GM19023 (cell line): ENCODE measurements around the gene CLDN18.
A peak's percentile ranks its signal among the peaks of the same experiment; 100 is the strongest.

Source experiments
- ATAC-seq: cut with Tn5 transposase; IDR thresholded peaks from one replicate; pipeline ENCODE4 v1.9.1; 2021; ENCODE audit warnings: mild to moderate bottlenecking, moderate library complexity; ENCODE audit not compliant: unreplicated experiment

The CLDN18 gene

DNA sequence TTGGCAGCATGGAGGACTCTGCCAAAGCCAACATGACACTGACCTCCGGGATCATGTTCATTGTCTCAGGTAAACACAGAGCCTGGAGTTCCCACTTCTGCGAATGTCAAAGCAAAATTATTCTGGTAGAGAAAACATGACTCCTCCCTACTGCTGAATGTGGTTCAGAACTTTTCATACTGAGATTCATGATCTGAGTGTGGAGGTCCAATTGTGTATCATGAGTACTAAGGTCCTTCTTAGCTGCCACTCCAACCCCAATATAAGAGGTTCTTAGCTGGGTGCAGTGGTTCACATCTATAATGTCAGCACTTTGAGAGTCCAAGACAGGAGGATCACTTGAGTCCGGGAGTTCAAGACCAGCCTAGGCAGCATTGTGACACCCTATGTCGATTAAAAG is 13.8 kb downstream of the CLDN18 start:
- ATAC-seq = no peak

DNA sequence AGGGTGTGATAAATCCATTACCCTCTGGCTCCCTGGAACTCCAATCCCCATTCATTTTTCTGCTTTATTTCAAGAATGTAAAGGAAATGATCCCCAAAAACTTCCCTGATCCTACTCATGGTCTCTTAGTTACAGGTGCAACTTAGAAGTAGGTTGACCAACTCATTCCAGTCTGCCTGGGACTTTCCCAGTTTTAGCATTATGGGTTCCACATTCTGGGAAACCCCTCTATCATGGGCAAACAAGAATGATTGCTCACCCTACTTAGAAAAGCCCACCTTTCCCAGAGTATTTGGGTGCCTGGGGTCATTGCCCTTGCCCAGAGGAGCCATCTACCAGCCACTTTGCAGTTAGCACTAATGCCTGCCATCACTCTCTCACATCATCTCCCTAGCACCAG is 15.6 kb downstream of the CLDN18 start:
- no peak for ATAC-seq

DNA sequence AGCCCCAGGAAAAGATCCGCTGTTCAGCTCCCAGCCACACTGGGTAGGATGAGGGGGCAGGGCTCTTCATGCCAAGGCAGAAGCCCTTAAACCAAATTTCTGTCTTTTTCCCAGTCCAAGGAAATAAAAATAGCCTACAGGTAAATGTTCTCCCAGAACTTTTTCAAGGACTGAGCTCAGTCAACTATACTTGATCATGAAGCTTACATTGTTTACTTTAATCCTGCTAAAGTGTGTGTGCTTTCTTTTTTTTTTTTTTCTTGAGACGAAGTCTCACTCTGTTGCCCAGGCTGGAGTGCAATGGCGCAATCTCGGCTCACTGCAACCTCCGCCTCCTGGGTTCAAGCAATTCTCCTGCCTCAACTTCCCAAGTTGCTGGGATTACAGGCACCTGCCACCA is 17.9 kb downstream of the CLDN18 start:
- ATAC-seq = no peak

DNA sequence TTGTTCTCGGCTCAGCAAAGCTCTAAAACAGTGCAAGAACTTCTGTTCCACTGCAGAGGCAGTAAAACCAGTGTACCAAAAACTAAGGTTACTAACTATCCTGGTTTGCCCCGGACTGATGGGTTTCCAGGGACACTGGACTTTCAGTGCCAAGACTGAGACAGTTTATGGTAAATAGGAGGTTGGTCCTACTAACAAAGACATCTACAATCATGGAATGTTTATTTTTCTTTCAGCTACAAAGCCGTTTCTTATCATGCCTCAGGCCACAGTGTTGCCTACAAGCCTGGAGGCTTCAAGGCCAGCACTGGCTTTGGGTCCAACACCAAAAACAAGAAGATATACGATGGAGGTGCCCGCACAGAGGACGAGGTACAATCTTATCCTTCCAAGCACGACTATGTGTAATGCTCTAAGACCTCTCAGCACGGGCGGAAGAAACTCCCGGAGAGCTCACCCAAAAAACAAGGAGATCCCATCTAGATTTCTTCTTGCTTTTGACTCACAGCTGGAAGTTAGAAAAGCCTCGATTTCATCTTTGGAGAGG is 20.8 kb downstream of the CLDN18 start:
- ATAC-seq = no peak

DNA sequence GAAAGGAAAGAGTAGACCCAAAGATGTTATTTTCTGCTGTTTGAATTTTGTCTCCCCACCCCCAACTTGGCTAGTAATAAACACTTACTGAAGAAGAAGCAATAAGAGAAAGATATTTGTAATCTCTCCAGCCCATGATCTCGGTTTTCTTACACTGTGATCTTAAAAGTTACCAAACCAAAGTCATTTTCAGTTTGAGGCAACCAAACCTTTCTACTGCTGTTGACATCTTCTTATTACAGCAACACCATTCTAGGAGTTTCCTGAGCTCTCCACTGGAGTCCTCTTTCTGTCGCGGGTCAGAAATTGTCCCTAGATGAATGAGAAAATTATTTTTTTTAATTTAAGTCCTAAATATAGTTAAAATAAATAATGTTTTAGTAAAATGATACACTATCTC is 21.6 kb downstream of the CLDN18 start:
- ATAC-seq = no peak

DNA sequence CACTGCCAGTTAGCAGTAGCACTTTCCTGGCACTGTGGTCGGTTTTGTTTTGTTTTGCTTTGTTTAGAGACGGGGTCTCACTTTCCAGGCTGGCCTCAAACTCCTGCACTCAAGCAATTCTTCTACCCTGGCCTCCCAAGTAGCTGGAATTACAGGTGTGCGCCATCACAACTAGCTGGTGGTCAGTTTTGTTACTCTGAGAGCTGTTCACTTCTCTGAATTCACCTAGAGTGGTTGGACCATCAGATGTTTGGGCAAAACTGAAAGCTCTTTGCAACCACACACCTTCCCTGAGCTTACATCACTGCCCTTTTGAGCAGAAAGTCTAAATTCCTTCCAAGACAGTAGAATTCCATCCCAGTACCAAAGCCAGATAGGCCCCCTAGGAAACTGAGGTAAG is 22.6 kb downstream of the CLDN18 start:
- peak; percentile 38 for ATAC-seq

DNA sequence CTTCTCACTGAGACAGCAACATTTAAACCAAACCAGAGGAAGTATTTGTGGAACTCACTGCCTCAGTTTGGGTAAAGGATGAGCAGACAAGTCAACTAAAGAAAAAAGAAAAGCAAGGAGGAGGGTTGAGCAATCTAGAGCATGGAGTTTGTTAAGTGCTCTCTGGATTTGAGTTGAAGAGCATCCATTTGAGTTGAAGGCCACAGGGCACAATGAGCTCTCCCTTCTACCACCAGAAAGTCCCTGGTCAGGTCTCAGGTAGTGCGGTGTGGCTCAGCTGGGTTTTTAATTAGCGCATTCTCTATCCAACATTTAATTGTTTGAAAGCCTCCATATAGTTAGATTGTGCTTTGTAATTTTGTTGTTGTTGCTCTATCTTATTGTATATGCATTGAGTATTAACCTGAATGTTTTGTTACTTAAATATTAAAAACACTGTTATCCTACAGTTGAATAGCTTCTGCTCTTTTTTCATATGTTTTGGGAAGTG is 23.3 kb downstream of the CLDN18 start:
- ATAC-seq = no peak

DNA sequence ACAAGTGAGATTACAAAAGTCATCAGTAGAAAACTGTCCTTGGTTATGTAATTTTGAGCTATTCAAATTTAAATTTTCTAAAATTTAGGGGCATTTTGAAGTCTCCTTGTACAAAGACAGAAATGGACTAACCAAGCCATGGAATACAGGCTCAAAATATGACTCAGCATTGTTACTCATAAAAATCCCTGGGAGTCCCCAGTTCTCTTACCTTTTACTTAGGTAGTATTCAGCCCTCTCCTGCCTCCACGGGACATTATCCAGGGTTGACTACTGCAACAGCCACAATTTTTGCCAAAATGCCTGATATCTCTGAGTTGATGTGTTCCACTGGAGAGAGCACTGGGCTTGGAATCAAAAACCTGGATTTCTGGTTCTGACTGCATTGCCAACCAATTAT is 25.0 kb downstream of the CLDN18 start:
- no peak for ATAC-seq

DNA sequence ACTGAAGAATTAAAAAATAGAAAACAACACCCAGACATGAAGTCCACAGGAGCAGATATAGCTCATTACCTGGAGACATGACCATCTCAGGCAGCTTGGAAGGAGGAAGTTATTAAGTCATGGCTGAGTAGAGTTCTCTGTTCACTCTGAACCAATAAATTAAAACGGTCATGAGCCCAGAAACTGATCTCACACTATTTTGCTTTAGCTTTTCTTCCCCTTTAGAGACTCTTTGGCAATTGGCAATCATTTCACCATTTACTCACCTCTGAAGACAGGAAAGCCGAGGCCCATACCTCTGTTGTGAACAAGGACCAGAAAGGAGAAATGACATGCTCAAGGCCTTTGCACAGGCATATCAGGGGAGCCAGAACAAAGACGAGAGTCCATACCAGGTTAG is 26.6 kb downstream of the CLDN18 start:
- no peak for ATAC-seq

DNA sequence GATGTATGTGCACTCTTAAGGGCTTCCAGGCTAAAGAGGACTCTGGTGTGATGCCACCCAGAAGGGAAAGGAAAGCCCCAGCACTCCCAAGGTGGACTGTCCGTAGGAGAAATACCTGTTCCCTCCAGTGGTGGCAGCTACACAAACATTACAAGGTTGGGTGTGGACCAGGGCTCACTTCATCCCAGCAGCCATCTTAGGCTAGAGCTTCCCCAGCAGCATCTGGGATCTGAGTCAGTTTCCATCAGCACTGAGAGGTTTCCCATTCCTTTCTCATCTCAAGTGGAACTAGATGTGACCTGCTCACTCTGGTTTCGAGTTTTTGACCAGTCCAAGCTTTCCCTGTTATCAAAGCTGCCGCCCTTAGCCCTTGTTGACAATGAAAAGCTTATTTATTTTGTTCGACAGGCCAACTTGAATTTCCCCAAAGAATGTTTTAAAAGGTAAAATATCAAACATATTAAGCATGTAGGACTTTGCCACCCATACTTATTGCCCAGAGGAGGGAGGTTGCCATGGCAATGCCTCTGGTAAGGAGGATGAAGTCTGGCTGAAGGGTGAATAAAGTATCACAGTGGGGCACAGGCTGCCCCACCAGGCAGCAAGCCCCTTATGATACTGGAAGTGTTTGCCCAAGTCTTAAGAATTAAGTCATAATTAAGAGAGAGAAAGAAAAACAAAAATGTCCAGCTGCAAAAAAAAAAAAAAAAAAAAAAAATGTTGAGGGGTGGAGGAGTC is 28.9 kb downstream of the CLDN18 start:
- no peak for ATAC-seq

DNA sequence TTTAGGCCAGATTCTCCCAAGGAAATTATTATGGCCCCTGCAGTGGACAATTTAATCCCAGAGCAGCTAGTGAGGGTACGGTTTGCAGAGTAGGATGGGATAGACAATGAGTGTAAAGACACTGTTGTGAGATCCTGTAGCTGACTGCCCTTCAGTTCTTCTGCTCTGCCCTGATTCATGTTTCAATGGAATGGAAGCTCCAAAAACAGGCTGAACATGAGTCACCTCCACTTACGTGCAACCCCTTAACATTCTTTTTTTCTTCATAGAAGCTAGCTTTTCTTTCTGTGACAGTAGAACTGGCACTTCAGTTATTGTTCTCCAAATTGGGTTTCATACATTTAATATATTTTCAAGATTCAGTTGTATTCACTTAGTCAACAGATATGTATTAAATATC is 32.1 kb downstream of the CLDN18 start:
- no peak for ATAC-seq

DNA sequence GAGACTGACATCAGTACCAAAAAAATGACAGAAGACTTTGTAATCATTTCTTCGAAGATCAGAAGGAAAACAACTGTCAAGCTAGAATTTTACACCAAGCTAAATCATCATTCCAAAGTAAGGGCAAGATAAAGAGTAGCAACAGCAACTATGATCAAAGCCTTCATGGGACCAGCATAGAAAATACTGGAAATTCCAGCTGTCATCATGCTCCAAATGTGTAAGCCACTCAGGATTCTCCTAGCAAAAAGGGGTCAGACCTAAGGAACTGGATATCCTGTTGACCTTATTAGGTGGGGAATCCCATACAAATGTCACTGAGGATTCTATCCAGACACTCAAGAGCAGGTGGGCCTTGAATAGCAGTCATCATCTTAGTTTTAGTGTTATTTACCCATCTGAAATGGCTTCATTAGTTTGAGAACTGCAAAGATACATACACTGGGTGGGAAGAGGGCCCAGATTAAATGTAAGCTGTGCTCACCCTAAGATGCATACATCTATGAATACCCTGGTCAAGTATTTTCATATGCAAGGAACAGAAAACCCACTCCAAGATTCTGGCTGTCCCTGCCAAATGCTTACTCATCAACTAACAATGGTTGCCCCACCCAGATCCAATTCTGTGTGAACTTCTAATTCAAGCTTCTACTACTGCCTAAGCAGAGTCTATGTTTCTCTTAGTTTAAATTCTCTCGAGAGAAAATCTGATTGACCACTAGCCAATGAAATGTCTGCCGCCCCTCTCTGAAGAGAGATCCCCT is 33.5 kb downstream of the CLDN18 start:
- ATAC-seq = no peak

DNA sequence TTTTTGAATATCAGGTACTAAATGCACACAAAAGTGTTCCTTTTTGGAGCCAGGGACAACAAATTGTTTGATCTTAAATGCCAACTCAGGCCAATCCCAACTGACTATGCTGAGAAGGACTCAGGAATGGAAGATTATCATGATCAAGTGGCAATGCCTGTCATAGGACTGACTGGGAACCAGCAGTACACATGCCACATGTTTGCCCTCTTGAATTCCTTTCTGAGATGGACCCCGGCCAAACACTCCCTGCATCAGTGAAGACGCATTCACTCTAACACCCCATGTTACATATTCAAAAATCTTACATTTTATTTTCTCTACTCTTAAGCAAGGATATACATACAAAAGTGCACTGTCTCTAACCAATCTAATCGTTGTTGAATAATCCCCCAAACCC is 36.1 kb downstream of the CLDN18 start:
- no peak for ATAC-seq

DNA sequence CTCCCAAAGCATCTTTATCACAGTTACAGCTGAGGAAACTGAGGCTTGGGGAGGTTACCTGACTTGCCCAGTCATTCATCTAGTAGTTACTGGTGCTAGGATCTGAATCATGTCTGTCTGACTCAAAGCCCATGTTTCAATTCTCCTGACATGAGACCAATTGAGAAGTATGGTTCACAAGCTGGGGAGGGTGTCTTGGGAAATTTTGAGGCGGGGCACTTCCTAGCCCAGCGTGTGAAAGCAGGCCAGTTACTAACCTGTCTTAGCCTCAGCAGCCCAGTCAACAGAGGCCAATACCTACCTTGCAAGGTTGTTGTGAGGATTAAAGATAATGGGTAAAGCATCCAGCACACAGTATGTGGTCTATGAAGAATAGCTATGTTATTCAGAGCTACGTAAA is 37.0 kb downstream of the CLDN18 start:
- peak; percentile 76 for ATAC-seq

DNA sequence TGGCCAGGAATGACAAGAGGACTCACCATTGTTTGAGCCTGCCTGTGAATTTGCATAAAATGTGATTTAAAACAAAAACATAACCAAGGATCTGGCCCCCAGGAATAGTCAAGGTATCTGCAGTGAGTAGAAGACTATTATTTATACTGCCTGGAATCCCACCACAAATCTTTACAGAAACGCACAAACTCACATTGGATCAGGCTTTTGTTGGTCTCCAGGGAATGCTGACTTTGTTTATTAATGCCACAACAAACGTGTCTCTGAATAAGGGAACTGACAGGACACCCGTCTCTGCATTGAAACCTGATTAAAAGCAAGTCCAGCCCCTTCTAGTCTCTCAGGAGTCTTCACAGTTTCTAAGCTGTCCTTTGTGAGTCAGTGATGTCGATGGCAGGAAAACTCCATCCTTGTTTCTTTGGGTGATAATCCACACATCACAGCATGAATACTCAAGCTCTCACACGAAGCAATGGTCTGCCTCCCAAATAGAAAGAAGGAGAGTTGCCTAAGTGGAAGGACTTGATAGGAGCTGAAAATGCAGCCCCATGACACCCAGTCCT is 37.7 kb downstream of the CLDN18 start:
- ATAC-seq = no peak

DNA sequence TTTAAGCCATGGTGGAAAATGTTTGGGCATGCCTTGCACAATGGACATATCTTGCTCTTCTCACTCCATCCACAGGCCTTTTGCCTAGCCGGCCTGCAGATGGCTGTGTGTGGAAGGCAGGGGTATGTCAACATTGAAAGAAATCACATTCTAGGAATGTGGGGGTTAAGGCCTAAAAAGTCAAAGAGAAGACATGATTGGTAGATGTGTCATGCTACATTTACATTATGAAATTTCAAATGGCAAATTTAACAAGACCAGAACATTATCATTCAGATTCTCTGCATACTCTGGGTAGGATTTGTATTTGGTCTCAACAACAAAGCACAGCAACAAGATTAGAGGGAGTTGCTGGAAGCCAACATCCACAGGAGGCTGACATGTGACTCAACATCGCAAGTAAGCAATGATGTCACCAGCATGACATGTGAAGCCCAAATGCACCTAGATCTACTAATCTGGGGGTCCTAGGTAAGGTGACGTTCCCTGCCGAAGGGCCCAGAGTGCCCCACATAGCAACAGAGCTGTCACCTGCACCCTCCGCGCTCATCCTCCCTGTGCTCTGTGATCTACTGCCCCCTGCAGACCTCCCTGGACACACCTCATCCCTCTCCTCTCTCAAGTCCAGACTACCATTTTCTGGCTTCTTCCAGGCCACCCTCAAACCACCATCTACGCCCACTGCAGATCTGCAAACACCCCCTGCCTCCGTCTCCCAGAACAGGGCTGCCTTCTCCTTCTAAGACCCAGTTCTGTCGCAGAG is 39.4 kb downstream of the CLDN18 start:
- ATAC-seq = no peak

DNA sequence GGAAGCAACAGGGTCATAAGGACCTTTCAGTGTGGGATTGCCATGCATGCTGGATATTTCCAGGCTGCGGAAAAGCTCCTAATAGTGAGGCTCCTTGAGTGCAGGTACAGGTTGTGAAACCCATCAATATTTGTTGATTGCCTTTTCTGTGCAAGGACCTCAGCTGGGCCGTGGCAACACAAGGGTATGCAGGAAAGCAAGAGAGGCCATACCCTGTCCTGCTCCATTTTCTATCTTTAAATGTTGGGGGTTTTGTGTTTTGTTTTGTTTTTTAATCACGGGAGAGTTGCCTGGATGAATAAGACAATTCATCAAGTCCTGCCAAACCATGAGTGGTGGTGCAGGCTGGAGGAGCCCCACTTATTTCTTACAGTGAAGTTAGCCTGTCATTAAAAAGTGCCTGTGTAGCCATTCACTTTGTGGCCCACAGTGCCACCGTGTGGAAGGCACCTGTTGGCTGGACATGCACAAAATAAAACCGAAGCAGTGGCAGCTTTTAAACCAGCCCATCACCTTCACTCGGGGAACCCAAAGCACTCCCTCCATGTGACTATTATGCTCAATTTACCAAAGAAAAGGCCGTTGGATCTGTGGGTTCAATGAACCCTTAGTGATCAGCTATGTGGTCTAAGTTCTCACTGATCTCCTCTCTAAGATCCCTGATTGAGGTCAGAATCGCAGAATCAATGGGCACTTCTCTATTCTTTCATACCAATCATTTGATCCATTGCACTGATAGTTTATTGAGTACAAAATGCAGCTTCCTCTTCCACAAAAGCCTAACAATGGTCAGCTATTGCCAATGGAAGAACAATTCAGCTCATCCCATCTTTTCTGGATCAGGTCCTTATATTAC is 42.2 kb downstream of the CLDN18 start:
- ATAC-seq = peak; percentile 55

DNA sequence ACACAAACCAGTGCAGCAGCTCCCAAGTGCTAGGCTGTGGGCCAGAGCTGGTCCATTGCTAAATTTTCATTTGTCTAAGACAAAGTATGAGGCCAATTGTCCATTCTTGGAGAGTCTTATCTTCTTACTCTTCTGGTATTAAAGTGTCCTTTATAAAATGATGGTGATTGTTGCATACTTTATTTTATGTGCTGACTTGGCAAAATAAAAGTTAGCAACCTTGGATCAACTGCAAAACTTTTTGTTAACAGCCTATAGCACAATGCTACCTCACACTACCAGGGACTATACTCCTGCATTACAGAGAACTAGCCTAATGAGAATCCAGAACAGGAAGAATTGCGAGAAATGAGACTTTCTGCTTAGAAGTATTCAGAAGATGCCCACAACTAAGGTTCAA is 44.1 kb downstream of the CLDN18 start:
- ATAC-seq = no peak

DNA sequence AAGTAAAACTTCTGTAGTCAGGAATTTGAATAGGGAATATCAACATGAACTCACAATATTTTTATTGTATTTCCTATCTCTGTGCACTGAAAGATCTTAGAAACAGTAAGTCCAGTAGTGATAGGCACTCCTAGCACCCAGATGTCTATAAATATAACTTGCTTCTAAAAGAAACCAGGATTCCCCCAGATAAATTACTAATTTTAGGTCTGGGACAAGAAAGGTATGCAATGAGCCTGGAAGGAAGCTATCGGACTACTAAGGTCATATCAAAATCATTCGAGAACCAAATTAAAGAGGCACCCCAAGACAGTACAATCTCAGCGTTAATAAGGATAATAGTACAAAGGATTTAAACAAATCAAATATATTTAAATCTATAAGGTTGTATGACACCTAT is 47.4 kb downstream of the CLDN18 start:
- no peak for ATAC-seq

DNA sequence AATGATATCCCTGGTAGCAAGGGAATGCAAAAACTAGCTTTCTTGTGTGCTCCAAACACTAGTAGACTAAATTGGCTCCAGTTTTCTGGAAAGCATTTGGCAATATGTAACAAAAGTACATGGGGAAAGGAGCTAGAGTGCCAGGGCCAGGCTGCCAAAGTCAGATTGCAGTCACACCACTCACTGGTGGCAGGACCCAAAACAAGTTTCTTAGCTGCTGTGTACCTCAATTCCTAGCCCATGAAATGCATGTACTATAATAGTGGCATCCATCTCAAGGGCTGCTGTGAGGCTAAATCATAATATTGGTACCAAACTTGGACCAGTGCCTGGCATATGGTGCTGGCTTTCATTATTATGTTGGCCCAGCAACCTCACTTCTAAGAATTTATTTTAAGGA is 49.3 kb downstream of the CLDN18 start:
- no peak for ATAC-seq
